T-cell (primary cell): Measurements from ENCODE around the gene MYO18B. TPM values are rescaled to one million over a fixed set of nuclear protein-coding genes. Genes with fewer than 3 reads are reported as not detected.

Source experiments
- ATAC-seq, 4 experiments: fragments of 200-7000 bp in 3 of 4; fragments of 150-1000 bp in 1 of 4; cut with Tn5 transposase; replicated peaks in 1 of 4; 1 replicate in 3 of 4; 2 replicates in 1 of 4; pipeline ENCODE4 v1.10.0; 2021; ENCODE audit warnings: moderate library complexity in 3 of 4, mild to moderate bottlenecking in 2 of 4, moderate number of reproducible peaks in 1 of 4
- CTCF ChIA-PET, 2 donors: fragments of 300-600 bp; sonication (Branson Sonifier 250); formaldehyde crosslinking; loops; one replicate each; lab custom pipeline; 2022; ENCODE audit warnings: antibody characterized with exemption in 2 of 2; lab: Charles Lee
- POLR2A ChIA-PET, 2 donors: fragments of 300-600 bp; sonication (Branson Sonifier 250); formaldehyde crosslinking; loops; one replicate each; lab custom pipeline; 2022; ENCODE audit warnings: antibody characterized with exemption in 2 of 2; lab: Charles Lee
- DNase-seq, 35 experiments: peaks; one replicate each; pipeline versions ENCODE4 v3.0.0 to v3.0.0-alpha.2; 2013 to 2023
- H3K27ac ChIP-seq: one replicate; pipeline ENCODE4 v1.5.1; 2013; ENCODE audit warnings: low read length
- H3K27me3 ChIP-seq, 2 experiments: replicated peaks in 1 of 2; 1 replicate in 1 of 2; 2 replicates in 1 of 2; pipeline versions ENCODE4 v1.6.1 to v1.7.0; 2013; ENCODE audit warnings: low read length in 1 of 2, mixed read lengths in 1 of 2; ENCODE audit not compliant: control insufficient read depth in 2 of 2, insufficient read depth in 2 of 2; ENCODE audit errors: extremely low read depth in 1 of 2
- H3K36me3 ChIP-seq, 2 donors: 1 replicate in 1 of 2; 2 replicates in 1 of 2; pipeline versions ENCODE4 v1.6.1 to v1.7.0; 2013; ENCODE audit warnings: low read length in 1 of 2; ENCODE audit not compliant: control insufficient read depth in 2 of 2, insufficient read depth in 1 of 2; ENCODE audit errors: extremely low read depth in 1 of 2
- H3K4me1 ChIP-seq, 2 experiments: 1 replicate in 1 of 2; 2 replicates in 1 of 2; pipeline versions ENCODE4 v1.6.1 to v1.7.0; 2013; ENCODE audit warnings: low read length in 2 of 2, mixed read lengths in 1 of 2; ENCODE audit not compliant: insufficient read depth in 2 of 2, control insufficient read depth in 1 of 2; ENCODE audit errors: extremely low read depth in 1 of 2
- H3K4me3 ChIP-seq, 2 donors: 1 replicate in 1 of 2; 2 replicates in 1 of 2; pipeline versions ENCODE4 v1.5.1 to v1.7.0; 2013; ENCODE audit warnings: mild to moderate bottlenecking in 2 of 2, low read length in 1 of 2, moderate library complexity in 1 of 2; ENCODE audit not compliant: control insufficient read depth in 1 of 2; ENCODE audit errors: extremely low read depth in 1 of 2
- H3K9me3 ChIP-seq: 2 replicates; pipeline ENCODE4 v1.7.0; 2013
- H3K27ac Mint-ChIP-seq, 2 donors: one replicate each; pipeline ENCODE4 v1.8.0; 2020 to 2021; ENCODE audit warnings: mild to moderate bottlenecking in 2 of 2, mixed read lengths in 2 of 2
- H3K27me3 Mint-ChIP-seq, 2 donors: one replicate each; pipeline ENCODE4 v1.8.0; 2021 to 2022; ENCODE audit warnings: mixed read lengths in 2 of 2
- H3K36me3 Mint-ChIP-seq: one replicate; pipeline ENCODE4 v1.8.0; 2021; ENCODE audit warnings: mixed read lengths
- H3K4me1 Mint-ChIP-seq, 3 donors: one replicate each; pipeline ENCODE4 v1.8.0; 2020 to 2022; ENCODE audit warnings: mixed read lengths in 3 of 3, mild to moderate bottlenecking in 1 of 3
- H3K4me3 Mint-ChIP-seq, 3 donors: one replicate each; pipeline ENCODE4 v1.8.0; 2020 to 2022; ENCODE audit warnings: mild to moderate bottlenecking in 3 of 3, mixed read lengths in 3 of 3, moderate library complexity in 3 of 3
- H3K9me3 Mint-ChIP-seq, 3 donors: one replicate each; pipeline ENCODE4 v1.8.0; 2020 to 2022; ENCODE audit warnings: mixed read lengths in 3 of 3
- WGBS: methylation state at CpG from one replicate; pipeline ENCODE4 v1.1.5; 2013; ENCODE audit warnings: missing lambda C conversion rate; ENCODE audit not compliant: insufficient coverage; 5-methylcytosine and 5-hydroxymethylcytosine counted together
- total RNA-seq, 35 experiments: library from RNA in 6 of 35; stranded (reverse) in 6 of 35; fragments of 120-200 nt in 1 of 35; gene quantifications; one replicate each; pipeline versions ENCODE4 v1.2.1 to v1.2.4 and lab custom pipeline; 2013 to 2026

The MYO18B gene
- total RNA-seq, 5 donors from 2014 or later (not counting 1 experiment from before 2014, with no cell fraction given), result 0.18 to 0.70 (median 0.26) TPM; not detected in 1

- CTCF ChIA-PET, result no interaction called here
Observed at GRCh38 chr22:26045051-26045450, 303.1 kb downstream of the MYO18B start.

GRCh38 chr22:26045860-26046259 lies 303.9 kb downstream of the MYO18B start:
- Histone ChIP-seq H3K27me3 (peaks cover 3 to 10% of the 10 kb centered on the region in 2 experiments), H3K9me3 (no peaks in the 10 kb centered on the region), H3K36me3 (no peaks in the 10 kb centered on the region), H3K27ac (no peak overlapping the region), H3K4me3 (no peak overlapping the region), H3K4me1 (no peaks in the 10 kb centered on the region)
- no peaks in the 10 kb centered on the region for H3K36me3 Mint-ChIP-seq
- no peak overlapping the region for H3K27ac Mint-ChIP-seq
- no peak overlapping the region for H3K4me3 Mint-ChIP-seq
- no peaks in the 10 kb centered on the region for H3K9me3 Mint-ChIP-seq
- ChIA-PET POLR2A (no interaction called here), CTCF (no interaction called here)
- ATAC-seq, result no peak
- no peaks in the 10 kb centered on the region for H3K4me1 Mint-ChIP-seq
- peaks cover 10 to 33% of the 10 kb centered on the region in 2 donors for H3K27me3 Mint-ChIP-seq
- DNase-seq, result no peak
- no CpG with 5 or more reads among the region's 3 CpGs for WGBS

More at GRCh38 chr22:26045051-26045450, 303.1 kb downstream of the MYO18B start:
- DNase-seq, result no peak
- WGBS, result no CpG with 5 or more reads among the region's 2 CpGs
- Mint-ChIP-seq H3K9me3 (no peaks in the 10 kb centered on the region), H3K4me3 (no peak overlapping the region), H3K36me3 (no peaks in the 10 kb centered on the region), H3K27me3 (peaks cover 8 to 30% of the 10 kb centered on the region in 2 donors), H3K27ac (no peak overlapping the region), H3K4me1 (no peaks in the 10 kb centered on the region)
- peaks cover 3 to 10% of the 10 kb centered on the region in 2 experiments for H3K27me3 ChIP-seq
- no peak overlapping the region for H3K27ac ChIP-seq
- H3K9me3 ChIP-seq, result no peaks in the 10 kb centered on the region
- no peaks in the 10 kb centered on the region for H3K4me1 ChIP-seq
- no peak for ATAC-seq
- POLR2A ChIA-PET, result no interaction called here
- H3K36me3 ChIP-seq, result no peaks in the 10 kb centered on the region
- H3K4me3 ChIP-seq, result no peak overlapping the region

- ChIA-PET POLR2A (no interaction called here), CTCF (no interaction called here)
- no peaks in the 10 kb centered on the region for H3K9me3 ChIP-seq
- H3K27ac ChIP-seq, result no peak overlapping the region
- peaks cover 3% of the 10 kb centered on the region in 2 experiments for H3K27me3 ChIP-seq
- H3K36me3 Mint-ChIP-seq, result no peaks in the 10 kb centered on the region
- H3K4me1 Mint-ChIP-seq, result no peaks in the 10 kb centered on the region
- H3K36me3 ChIP-seq, result no peaks in the 10 kb centered on the region
- no peaks in the 10 kb centered on the region for H3K9me3 Mint-ChIP-seq
- ATAC-seq, result no peak
- H3K4me1 ChIP-seq, result no peaks in the 10 kb centered on the region
- no CpG with 5 or more reads among the region's 2 CpGs for WGBS
- no peak overlapping the region for H3K4me3 Mint-ChIP-seq
- peaks cover 10 to 41% of the 10 kb centered on the region in 2 donors for H3K27me3 Mint-ChIP-seq
- no peak overlapping the region for H3K27ac Mint-ChIP-seq
- H3K4me3 ChIP-seq, result no peak overlapping the region
- DNase-seq, result no peak
Observed at GRCh38 chr22:26047516-26047915, 305.5 kb downstream of the MYO18B start.

GRCh38 chr22:26047920-26048319 lies 305.9 kb downstream of the MYO18B start:
- Histone ChIP-seq H3K4me1 (no peaks in the 10 kb centered on the region), H3K4me3 (no peak overlapping the region), H3K27ac (no peak overlapping the region), H3K9me3 (no peaks in the 10 kb centered on the region), H3K36me3 (no peaks in the 10 kb centered on the region), H3K27me3 (peaks cover 3% of the 10 kb centered on the region in 2 experiments)
- H3K4me1 Mint-ChIP-seq, result no peaks in the 10 kb centered on the region
- peaks cover 10 to 43% of the 10 kb centered on the region in 2 donors for H3K27me3 Mint-ChIP-seq
- DNase-seq, result no peak
- H3K4me3 Mint-ChIP-seq, result no peak overlapping the region
- no peak for ATAC-seq
- ChIA-PET POLR2A (no interaction called here), CTCF (no interaction called here)
- no peaks in the 10 kb centered on the region for H3K9me3 Mint-ChIP-seq
- H3K36me3 Mint-ChIP-seq, result no peaks in the 10 kb centered on the region
- no CpG with 5 or more reads among the region's 8 CpGs for WGBS
- H3K27ac Mint-ChIP-seq, result no peak overlapping the region

- Histone ChIP-seq H3K4me1 (no peaks in the 10 kb centered on the region), H3K27me3 (peaks cover 0 to 3% of the 10 kb centered on the region in 2 experiments), H3K4me3 (no peak overlapping the region), H3K36me3 (no peaks in the 10 kb centered on the region), H3K27ac (no peak overlapping the region), H3K9me3 (no peaks in the 10 kb centered on the region)
- 89% methylated on average over 6 of the region's 7 CpGs for WGBS
- Mint-ChIP-seq H3K9me3 (no peaks in the 10 kb centered on the region), H3K36me3 (no peaks in the 10 kb centered on the region), H3K27ac (no peak overlapping the region), H3K27me3 (peaks cover 11 to 43% of the 10 kb centered on the region in 2 donors), H3K4me1 (no peaks in the 10 kb centered on the region), H3K4me3 (no peak overlapping the region)
- DNase-seq (no peak), ATAC-seq (no peak)
- POLR2A ChIA-PET, result interaction anchor here in 1 of 2 donors (0.7 kb wide), 1 partner anchor 356 kb away, joined by 3 read pairs; no protein-coding TSS in a partner anchor
- CTCF ChIA-PET, result no interaction called here
Observed at GRCh38 chr22:26050079-26050478, 308.1 kb downstream of the MYO18B start.

- DNase-seq, result no peak
- no peaks in the 10 kb centered on the region for H3K9me3 Mint-ChIP-seq
- no peak for ATAC-seq
- H3K9me3 ChIP-seq, result no peaks in the 10 kb centered on the region
- peaks cover 12 to 38% of the 10 kb centered on the region in 2 donors for H3K27me3 Mint-ChIP-seq
- ChIA-PET POLR2A (no interaction called here), CTCF (no interaction called here)
- 50% methylated on average over 2 of the region's 4 CpGs for WGBS
- no peaks in the 10 kb centered on the region for H3K27me3 ChIP-seq
- no peak overlapping the region for H3K4me3 ChIP-seq
- H3K27ac Mint-ChIP-seq, result no peak overlapping the region
- no peak overlapping the region for H3K27ac ChIP-seq
- H3K36me3 Mint-ChIP-seq, result no peaks in the 10 kb centered on the region
- H3K4me1 ChIP-seq, result no peaks in the 10 kb centered on the region
- no peaks in the 10 kb centered on the region for H3K36me3 ChIP-seq
- no peak overlapping the region for H3K4me3 Mint-ChIP-seq
- no peaks in the 10 kb centered on the region for H3K4me1 Mint-ChIP-seq
Observed at GRCh38 chr22:26053737-26054316, 311.8 kb downstream of the MYO18B start.
